ENCODE data around the gene PRKAG2.

Gene PRKAG2

GRCh38 chr7:151571471-151571870 lies 305.4 kb downstream of the PRKAG2 start:
- peak overlapping the region; percentile 75 for H3K27ac ChIP-seq
- TF ChIP-seq CTCF (conservative IDR thresholded peaks at IDR 0.05), result no peak

GRCh38 chr7:151570366-151570915 lies 306.5 kb downstream of the PRKAG2 start:
- peak; percentile 81 for TF ChIP-seq CTCF (conservative IDR thresholded peaks at IDR 0.05)
- peak overlapping the region; percentile 75 for H3K27ac ChIP-seq

- no peak for TF ChIP-seq CTCF (conservative IDR thresholded peaks at IDR 0.05)
- H3K27ac ChIP-seq, result peak overlapping the region; percentile 75
These were observed 307.7 kb downstream of the PRKAG2 start for GRCh38 chr7:151568956-151569940.

GRCh38 chr7:151566897-151567320 lies 310.0 kb downstream of the PRKAG2 start:
- peak overlapping the region; percentile 75 for H3K27ac ChIP-seq
- TF ChIP-seq CTCF (conservative IDR thresholded peaks at IDR 0.05), result no peak

- TF ChIP-seq CTCF (conservative IDR thresholded peaks at IDR 0.05), result no peak
- H3K27ac ChIP-seq, result no peak overlapping the region; the same call in 1 of the 2 replicates
These were observed 311.4 kb downstream of the PRKAG2 start for GRCh38 chr7:151565541-151565940.

- TF ChIP-seq CTCF (conservative IDR thresholded peaks at IDR 0.05), result no peak
- H3K27ac ChIP-seq, result no peak overlapping the region
These were observed 316.7 kb downstream of the PRKAG2 start for GRCh38 chr7:151560243-151560642.

- H3K27ac ChIP-seq, result no peak overlapping the region
- no peak for TF ChIP-seq CTCF (conservative IDR thresholded peaks at IDR 0.05)
These were observed 317.2 kb downstream of the PRKAG2 start for GRCh38 chr7:151559557-151560183.

All from VCaP (cell line).